Tibial nerve (tissue), 3 donors: ENCODE results near the gene EGFR.

ENCODE experiments used
- POLR2A ChIP-seq, 2 donors: fragments of 450-650 bp; IDR thresholded peaks; one replicate each; pipeline ENCODE4 v1.6.1; 2017; ENCODE audit warnings: antibody characterized with exemption in 2 of 2, mild to moderate bottlenecking in 2 of 2, moderate library complexity in 2 of 2
- TF ChIP-seq, protein P1 (sequence below), 5 experiments: fragments of 200-600 bp in 3 of 5; fragments of 450-650 bp in 2 of 5; sonication (generic) in 3 of 5; IDR thresholded peaks; one replicate each; pipeline ENCODE4 v1.5.1; 2016 to 2019; ENCODE audit warnings: antibody characterized with exemption in 5 of 5, mild to moderate bottlenecking in 3 of 5, moderate library complexity in 2 of 5

DNA sequence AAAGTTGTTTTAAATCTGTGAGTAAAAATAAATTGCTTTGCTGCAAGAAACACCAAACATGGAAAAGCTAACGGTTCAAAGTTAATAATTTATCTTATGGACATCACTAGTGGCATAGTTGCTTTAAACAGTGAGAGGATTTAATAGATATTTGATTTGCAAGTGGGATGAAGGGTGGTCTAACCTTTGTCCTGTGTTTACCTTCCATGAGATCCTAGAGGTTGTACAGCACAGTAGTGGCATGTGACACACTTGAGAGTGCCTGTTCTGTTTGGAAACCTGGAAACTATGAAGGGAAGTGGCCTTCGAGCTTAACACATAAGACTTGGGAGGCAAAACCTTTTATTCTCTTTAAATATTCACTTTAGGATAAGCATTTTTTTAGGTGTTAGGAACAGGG is 16.0 kb downstream of the EGFR start:
- TF ChIP-seq, protein P1, sequence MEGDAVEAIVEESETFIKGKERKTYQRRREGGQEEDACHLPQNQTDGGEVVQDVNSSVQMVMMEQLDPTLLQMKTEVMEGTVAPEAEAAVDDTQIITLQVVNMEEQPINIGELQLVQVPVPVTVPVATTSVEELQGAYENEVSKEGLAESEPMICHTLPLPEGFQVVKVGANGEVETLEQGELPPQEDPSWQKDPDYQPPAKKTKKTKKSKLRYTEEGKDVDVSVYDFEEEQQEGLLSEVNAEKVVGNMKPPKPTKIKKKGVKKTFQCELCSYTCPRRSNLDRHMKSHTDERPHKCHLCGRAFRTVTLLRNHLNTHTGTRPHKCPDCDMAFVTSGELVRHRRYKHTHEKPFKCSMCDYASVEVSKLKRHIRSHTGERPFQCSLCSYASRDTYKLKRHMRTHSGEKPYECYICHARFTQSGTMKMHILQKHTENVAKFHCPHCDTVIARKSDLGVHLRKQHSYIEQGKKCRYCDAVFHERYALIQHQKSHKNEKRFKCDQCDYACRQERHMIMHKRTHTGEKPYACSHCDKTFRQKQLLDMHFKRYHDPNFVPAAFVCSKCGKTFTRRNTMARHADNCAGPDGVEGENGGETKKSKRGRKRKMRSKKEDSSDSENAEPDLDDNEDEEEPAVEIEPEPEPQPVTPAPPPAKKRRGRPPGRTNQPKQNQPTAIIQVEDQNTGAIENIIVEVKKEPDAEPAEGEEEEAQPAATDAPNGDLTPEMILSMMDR (IDR thresholded peaks at IDR 0.05) = no peak
- TF ChIP-seq POLR2A (IDR thresholded peaks at IDR 0.05) = no peak
